Testis (tissue), 3 donors: Measurements from ENCODE around the gene TSPAN32. TPM values are rescaled to one million over a fixed set of nuclear protein-coding genes. Genes with fewer than 3 reads are reported as not detected.

Experiments used
- DNase-seq: peaks from one replicate; pipeline ENCODE4 v3.0.0-alpha.2; 2019
- H3K27ac ChIP-seq, 2 donors: fragments of 200-600 bp; sonication (generic); one replicate each; pipeline ENCODE4 v1.5.1; 2019
- H3K27me3 ChIP-seq: fragments of 200-600 bp; sonication (generic); one replicate; pipeline ENCODE4 v1.5.1; 2019
- H3K36me3 ChIP-seq: fragments of 200-600 bp; sonication (generic); one replicate; pipeline ENCODE4 v1.5.1; 2017; ENCODE audit warnings: low read depth; ENCODE audit errors: missing control alignments
- H3K4me1 ChIP-seq: fragments of 200-600 bp; sonication (generic); one replicate; pipeline ENCODE4 v1.5.1; 2019
- H3K4me3 ChIP-seq, 2 donors: fragments of 200-600 bp; sonication (generic); one replicate each; pipeline ENCODE4 v1.5.1; 2017 to 2019
- H3K9me3 ChIP-seq: fragments of 200-600 bp; sonication (generic); one replicate; pipeline ENCODE4 v1.5.1; 2017
- POLR2A ChIP-seq: fragments of 450-650 bp; IDR thresholded peaks from one replicate; pipeline ENCODE4 v1.6.1; 2017; ENCODE audit warnings: antibody characterized with exemption, mild to moderate bottlenecking, moderate library complexity
- WGBS, 2 donors: methylation state at CpG; one replicate each; pipeline ENCODE4 v1.1.5; 2018; 5-methylcytosine and 5-hydroxymethylcytosine counted together
- intact Hi-C: fragments of 100-400 bp; cut with DNase I; formaldehyde crosslinking; loops from one replicate; pipeline ENCODE4 v1.15.1; 2023; ENCODE audit warnings: low total_unique reads
- polyA plus RNA-seq: library from polyadenylated mRNA; stranded (reverse); fragments of 350-450 nt; fragmentation: Illumina TruSeq; extraction: RNeasy Lipid Tissue Mini Kit (QIAGEN cat#74804); gene quantifications from one replicate; pipeline ENCODE4 v1.2.3, GENCODE V29; 2014; ENCODE audit warnings: low read depth, low replicate concordance; ENCODE audit not compliant: insufficient read depth
- total RNA-seq, 2 donors: library from RNA; depleted of rRNA; stranded (reverse); fragments of >200 nt; gene quantifications; one replicate each; pipeline ENCODE4 v1.2.3, GENCODE V29; 2016
- TF ChIP-seq, protein P1 (sequence below), 3 experiments: fragments of 450-650 bp in 2 of 3; fragments of 200-600 bp in 1 of 3; sonication (generic) in 1 of 3; IDR thresholded peaks; one replicate each; pipeline ENCODE4 v1.5.1; 2016 to 2019; ENCODE audit warnings: antibody characterized with exemption in 3 of 3, mild to moderate bottlenecking in 2 of 3, moderate library complexity in 1 of 3

TSPAN32 gene
- total and polyA plus RNA-seq, 3 donors from 2014 or later = 1.0 to 1.5 (median 1.1) TPM

DNA sequence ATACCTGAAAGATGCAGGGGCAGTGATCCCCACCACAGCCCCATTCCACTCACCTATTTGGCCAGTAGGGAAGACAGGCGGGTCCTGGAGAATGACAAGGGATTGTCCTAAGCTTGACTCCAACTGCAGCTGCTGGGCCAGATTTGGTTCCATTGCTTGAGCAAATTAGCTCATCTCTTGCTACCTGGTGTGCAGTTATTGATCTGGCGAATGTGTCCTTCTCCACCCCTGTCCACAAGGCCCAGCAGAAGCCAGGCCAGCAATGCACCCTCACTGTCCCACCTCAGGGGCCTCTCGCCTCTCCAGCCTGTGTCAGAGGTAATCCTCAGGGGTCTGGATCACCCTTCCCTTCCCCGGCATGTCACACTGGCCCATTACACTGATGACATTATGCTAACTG is 23.3 kb downstream of the TSPAN32 start:
- WGBS, 2 donors = 93 to 94% methylated on average over 4 of the region's 4 CpGs
- Histone ChIP-seq H3K36me3 (no peaks in the 10 kb centered on the region), H3K27ac (no peak overlapping the region)

GRCh38 chr11:2325719-2326118 is 23.9 kb downstream of the TSPAN32 start:
- Histone ChIP-seq H3K27me3 (no peaks in the 10 kb centered on the region), H3K4me3 (no peak overlapping the region), H3K36me3 (no peaks in the 10 kb centered on the region), H3K4me1 (no peaks in the 10 kb centered on the region), H3K27ac (no peak overlapping the region), H3K9me3 (no peaks in the 10 kb centered on the region)
- 63 to 87% methylated on average over 2 of the region's 2 CpGs for WGBS, 2 donors
- TF ChIP-seq, protein P1, sequence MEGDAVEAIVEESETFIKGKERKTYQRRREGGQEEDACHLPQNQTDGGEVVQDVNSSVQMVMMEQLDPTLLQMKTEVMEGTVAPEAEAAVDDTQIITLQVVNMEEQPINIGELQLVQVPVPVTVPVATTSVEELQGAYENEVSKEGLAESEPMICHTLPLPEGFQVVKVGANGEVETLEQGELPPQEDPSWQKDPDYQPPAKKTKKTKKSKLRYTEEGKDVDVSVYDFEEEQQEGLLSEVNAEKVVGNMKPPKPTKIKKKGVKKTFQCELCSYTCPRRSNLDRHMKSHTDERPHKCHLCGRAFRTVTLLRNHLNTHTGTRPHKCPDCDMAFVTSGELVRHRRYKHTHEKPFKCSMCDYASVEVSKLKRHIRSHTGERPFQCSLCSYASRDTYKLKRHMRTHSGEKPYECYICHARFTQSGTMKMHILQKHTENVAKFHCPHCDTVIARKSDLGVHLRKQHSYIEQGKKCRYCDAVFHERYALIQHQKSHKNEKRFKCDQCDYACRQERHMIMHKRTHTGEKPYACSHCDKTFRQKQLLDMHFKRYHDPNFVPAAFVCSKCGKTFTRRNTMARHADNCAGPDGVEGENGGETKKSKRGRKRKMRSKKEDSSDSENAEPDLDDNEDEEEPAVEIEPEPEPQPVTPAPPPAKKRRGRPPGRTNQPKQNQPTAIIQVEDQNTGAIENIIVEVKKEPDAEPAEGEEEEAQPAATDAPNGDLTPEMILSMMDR (IDR thresholded peaks at IDR 0.05) = no peak
- no peak for DNase-seq
- intact Hi-C loops = no loop called here

More for the DNA sequence above, 23.3 kb downstream of the TSPAN32 start:
- Histone ChIP-seq H3K9me3 (no peaks in the 10 kb centered on the region), H3K27me3 (no peaks in the 10 kb centered on the region), H3K4me1 (no peaks in the 10 kb centered on the region), H3K4me3 (no peak overlapping the region)
- intact Hi-C loops = no loop called here
- TF ChIP-seq POLR2A = no peak
- TF ChIP-seq, protein P1 (IDR thresholded peaks at IDR 0.05) = no peak
- DNase-seq = no peak

- Histone ChIP-seq H3K27ac (no peak overlapping the region), H3K4me3 (no peak overlapping the region), H3K4me1 (no peaks in the 10 kb centered on the region), H3K27me3 (no peaks in the 10 kb centered on the region), H3K9me3 (no peaks in the 10 kb centered on the region), H3K36me3 (no peaks in the 10 kb centered on the region)
- TF ChIP-seq, protein P1 (IDR thresholded peaks at IDR 0.05) = no peak
- TF ChIP-seq POLR2A = no peak
- 92 to 97% methylated on average over 3 to 9 of the region's 11 CpGs for WGBS, 2 donors
- intact Hi-C loops = no loop called here
- DNase-seq = no peak
Observed at GRCh38 chr11:2327032-2327431, 25.2 kb downstream of the TSPAN32 start.

GRCh38 chr11:2328021-2328420 is 26.2 kb downstream of the TSPAN32 start:
- no peaks in the 10 kb centered on the region for H3K4me1 ChIP-seq
- intact Hi-C loops = no loop called here
- WGBS, 2 donors = 89 to 92% methylated on average over 11 of the region's 11 CpGs
- TF ChIP-seq, protein P1 (IDR thresholded peaks at IDR 0.05) = no peak
- TF ChIP-seq POLR2A = no peak
- no peak overlapping the region for H3K4me3 ChIP-seq
- H3K9me3 ChIP-seq = no peaks in the 10 kb centered on the region
- no peaks in the 10 kb centered on the region for H3K27me3 ChIP-seq
- no peak for DNase-seq
- no peak overlapping the region for H3K27ac ChIP-seq
- H3K36me3 ChIP-seq = no peaks in the 10 kb centered on the region

GRCh38 chr11:2328656-2329354 is 27.0 kb downstream of the TSPAN32 start:
- Histone ChIP-seq H3K36me3 (no peaks in the 10 kb centered on the region), H3K4me3 (no peak overlapping the region), H3K9me3 (no peaks in the 10 kb centered on the region), H3K4me1 (no peaks in the 10 kb centered on the region), H3K27ac (no peak overlapping the region), H3K27me3 (no peaks in the 10 kb centered on the region)
- DNase-seq = no peak
- no peak for TF ChIP-seq POLR2A
- TF ChIP-seq, protein P1 (IDR thresholded peaks at IDR 0.05) = no peak
- intact Hi-C loops = no loop called here
- WGBS, 2 donors = 94 to 97% methylated on average over 15 of the region's 15 CpGs
